PC-3 (cell line): ENCODE measurements around the gene AKT1.

Experiments
- EZH2 ChIP-seq: fragments of 300-600 bp; sonication (generic); IDR thresholded peaks from one replicate; pipeline ENCODE4 v1.6.1; 2017; ENCODE audit warnings: antibody characterized with exemption, mild to moderate bottlenecking, low read length; ENCODE audit not compliant: unreplicated experiment
- TF ChIP-seq, protein P1 (sequence below): fragments of 300-600 bp; sonication (generic); conservative IDR thresholded peaks from 2 replicates; pipeline ENCODE4 v1.5.1; 2017; ENCODE audit warnings: antibody characterized with exemption, low read depth, mild to moderate bottlenecking, low read length

DNA sequence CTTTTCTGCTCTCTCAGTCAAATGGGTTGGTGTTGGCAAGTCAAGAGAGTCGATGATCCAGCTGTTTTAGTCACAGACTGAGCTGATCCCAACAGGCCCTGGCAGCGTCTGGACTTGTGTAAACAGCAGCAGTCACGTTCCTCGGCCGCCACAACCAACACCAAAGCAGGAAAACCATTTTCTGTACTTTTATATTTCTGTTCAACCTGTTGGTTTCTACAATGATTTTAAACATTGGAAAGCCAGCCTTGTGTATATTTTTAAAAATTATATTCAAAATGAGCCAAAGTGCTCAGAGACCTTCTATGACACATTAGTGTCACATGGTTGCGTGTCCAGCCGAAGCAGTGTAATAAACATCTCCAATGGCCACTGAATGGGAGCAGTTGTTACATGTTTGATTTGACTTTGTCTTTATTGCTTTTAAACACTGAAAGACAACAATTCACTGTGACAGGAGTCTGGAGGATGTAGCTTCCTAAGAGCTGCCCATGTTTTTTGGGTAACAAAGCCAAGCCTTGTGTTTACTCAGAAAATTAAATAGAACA is 48.5 kb downstream of the AKT1 start:
- TF ChIP-seq, protein P1, sequence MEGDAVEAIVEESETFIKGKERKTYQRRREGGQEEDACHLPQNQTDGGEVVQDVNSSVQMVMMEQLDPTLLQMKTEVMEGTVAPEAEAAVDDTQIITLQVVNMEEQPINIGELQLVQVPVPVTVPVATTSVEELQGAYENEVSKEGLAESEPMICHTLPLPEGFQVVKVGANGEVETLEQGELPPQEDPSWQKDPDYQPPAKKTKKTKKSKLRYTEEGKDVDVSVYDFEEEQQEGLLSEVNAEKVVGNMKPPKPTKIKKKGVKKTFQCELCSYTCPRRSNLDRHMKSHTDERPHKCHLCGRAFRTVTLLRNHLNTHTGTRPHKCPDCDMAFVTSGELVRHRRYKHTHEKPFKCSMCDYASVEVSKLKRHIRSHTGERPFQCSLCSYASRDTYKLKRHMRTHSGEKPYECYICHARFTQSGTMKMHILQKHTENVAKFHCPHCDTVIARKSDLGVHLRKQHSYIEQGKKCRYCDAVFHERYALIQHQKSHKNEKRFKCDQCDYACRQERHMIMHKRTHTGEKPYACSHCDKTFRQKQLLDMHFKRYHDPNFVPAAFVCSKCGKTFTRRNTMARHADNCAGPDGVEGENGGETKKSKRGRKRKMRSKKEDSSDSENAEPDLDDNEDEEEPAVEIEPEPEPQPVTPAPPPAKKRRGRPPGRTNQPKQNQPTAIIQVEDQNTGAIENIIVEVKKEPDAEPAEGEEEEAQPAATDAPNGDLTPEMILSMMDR: no peak
- no peak for TF ChIP-seq EZH2
